Activated CD8-positive, alpha-beta memory T cell treated with anti-CD3 and anti-CD28 coated beads for 36 hours (primary cell): ENCODE data around the gene PIGK. TPM values are rescaled to one million over a fixed set of nuclear protein-coding genes. Genes with fewer than 3 reads are reported as not detected.
"Not testable (repeated sequence)": the region's sequence is repeated elsewhere in the genome, so short reads cannot be mapped to it uniquely, and the experiment has no call there.

Source experiments
- CTCF ChIA-PET: fragments of 350-600 bp; sonication (Branson Sonifier 250); formaldehyde crosslinking; loops from one replicate; lab custom pipeline; 2021; ENCODE audit warnings: antibody characterized with exemption; lab: Charles Lee
- POLR2A ChIA-PET: fragments of 350-600 bp; sonication (Branson Sonifier 250); formaldehyde crosslinking; loops from one replicate; lab custom pipeline; 2021; ENCODE audit warnings: antibody characterized with exemption; lab: Charles Lee
- total RNA-seq, 2 experiments: library from RNA; stranded (reverse); gene quantifications; one replicate each; pipeline ENCODE4 v1.2.3, GENCODE V29; 2021

Gene PIGK
- total RNA-seq: 10 to 100 TPM; 22.8 to 23.2 TPM

GRCh38 chr1:77219166-77219887 lies at the start of gene PIGK:
TSS of gene PIGK (minus strand) at chr1:77219430. CDS start at chr1:77219402, 28 bp downstream.
- ChIA-PET CTCF (interaction anchor here (0.7 kb wide), 1 partner anchor 464 kb away, joined by 3 read pairs; no protein-coding TSS in a partner anchor), POLR2A (no interaction called here)

GRCh38 chr1:77267035-77267434 lies 47.8 kb upstream of the PIGK start:
- POLR2A ChIA-PET: no interaction called here
- CTCF ChIA-PET: no interaction called here

DNA sequence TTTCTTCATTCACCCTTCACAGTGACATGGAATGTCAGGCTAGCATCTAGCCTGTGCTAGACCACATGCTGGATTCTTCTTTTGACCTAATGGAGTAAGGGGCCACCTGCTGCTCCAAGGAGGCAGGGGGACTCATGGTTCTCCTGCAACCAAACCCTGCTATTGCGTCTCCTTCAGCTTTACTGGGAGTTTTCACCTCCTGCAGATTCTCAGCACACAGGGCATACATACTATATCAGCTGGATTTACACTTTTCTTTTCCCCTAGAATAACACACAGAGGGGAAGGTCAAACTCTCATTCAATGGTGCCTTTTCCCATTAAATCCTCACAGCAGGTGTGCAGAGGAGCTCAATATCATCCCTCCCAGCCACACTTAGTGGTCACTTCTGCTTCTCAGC lies 46.0 kb upstream of the PIGK start:
- ChIA-PET CTCF (no interaction called here), POLR2A (no interaction called here)

- ChIA-PET CTCF (no interaction called here), POLR2A (no interaction called here)
Observed at GRCh38 chr1:77263708-77264107, 44.5 kb upstream of the PIGK start.

DNA sequence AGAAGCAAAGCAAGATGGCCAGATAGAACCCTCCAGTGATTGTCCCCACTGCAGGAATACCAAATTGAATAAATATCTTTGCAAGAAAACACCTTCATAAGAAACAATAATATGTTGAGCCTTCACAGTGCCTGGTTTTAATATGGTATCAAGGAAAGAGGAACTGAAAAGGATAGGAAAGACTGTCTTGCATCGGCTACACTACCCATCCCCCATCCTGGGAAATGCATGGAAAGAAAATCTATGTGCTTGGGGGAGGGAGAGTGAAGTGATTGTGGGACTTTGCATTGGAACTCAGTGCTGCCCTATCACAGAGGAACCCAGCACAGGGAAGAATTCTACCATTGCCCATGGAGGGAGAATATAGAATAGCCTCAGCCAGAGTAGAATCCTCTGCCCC lies 34.0 kb upstream of the PIGK start:
- CTCF ChIA-PET: no interaction called here
- POLR2A ChIA-PET: no interaction called here

DNA sequence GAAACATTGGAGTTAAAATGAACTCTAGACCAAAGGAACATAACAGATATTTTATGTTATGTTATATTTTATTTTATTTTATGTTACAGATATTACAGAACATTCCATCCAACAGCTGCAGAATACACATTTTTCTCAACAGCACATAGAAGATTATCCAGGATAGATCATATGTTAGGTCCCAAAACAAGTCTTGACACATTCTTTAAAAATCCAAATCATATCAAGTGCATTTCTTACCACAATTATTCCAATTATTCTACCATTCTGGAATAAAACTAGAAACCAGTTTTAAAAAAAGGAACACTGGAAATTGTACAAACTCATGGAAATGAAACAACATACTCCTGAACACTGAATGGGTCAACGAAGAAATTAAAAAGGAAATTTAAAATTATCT lies 30.9 kb upstream of the PIGK start:
- ChIA-PET CTCF (no interaction called here), POLR2A (no interaction called here)

DNA sequence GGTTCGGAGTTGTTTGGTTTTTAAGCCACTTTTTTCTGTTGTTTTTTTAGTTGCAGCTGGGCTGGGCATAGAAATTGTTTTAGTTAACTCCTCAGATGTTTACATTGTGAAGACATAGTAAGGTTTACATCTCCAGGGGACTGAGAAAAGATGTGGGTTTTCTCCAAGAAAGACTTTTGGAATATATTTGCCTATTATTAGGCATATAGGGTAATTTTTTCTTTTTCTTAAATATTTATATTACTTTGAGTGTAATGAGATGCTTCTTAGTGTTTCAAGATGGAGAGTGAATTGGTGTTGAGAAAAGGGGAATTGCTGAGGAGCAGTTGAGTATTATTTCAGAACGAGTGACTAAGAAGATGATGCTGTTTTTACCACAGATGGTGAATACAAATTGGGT lies 26.6 kb upstream of the PIGK start:
- POLR2A ChIA-PET: no interaction called here
- CTCF ChIA-PET: no interaction called here

DNA sequence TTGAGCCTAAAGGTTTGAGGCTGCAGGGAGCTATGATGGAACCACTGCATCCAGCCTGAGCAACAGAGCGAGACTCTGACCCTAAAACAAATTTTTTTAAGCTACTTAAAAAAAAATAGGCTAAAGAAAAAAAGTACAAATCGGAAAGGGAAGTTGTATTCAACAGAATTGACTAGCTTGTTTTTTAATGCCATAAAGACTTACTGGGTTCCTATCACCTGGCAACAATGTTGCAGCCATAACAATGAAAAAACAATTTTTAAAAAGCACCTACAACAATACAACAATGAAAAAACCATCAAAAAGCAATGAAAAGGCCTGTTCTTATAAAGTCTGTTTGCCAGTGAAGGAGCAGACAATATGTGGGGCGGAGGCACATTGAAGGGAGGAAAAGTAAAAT lies 20.1 kb upstream of the PIGK start:
- ChIA-PET CTCF (interaction anchor here (0.5 kb wide), 1 partner anchor 34 kb away, joined by 3 read pairs; no protein-coding TSS in a partner anchor), POLR2A (no interaction called here)

GRCh38 chr1:77238462-77238861 lies 19.2 kb upstream of the PIGK start:
- ChIA-PET POLR2A (no interaction called here), CTCF (no interaction called here)

DNA sequence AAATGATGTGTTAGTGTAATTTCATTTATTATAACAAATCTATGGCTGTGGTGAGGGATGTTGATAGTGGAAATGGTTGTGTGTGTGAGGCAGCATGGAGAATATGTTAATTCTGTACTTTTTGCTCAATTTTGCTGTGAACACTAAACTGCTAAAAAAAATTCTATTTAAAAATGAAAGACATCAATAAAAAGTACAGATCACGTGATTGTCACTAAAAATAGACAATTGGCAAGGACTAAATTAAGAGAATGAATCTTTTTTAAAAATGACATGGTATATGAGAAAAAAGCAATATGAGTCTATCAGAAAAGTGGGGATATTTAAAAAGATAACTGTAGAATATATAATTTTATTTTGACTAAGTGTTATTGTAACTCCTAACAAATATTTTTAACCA lies 15.7 kb upstream of the PIGK start:
- ChIA-PET POLR2A (no interaction called here), CTCF (no interaction called here)

GRCh38 chr1:77234096-77234495 lies 14.9 kb upstream of the PIGK start:
- ChIA-PET CTCF (no interaction called here), POLR2A (no interaction called here)

- ChIA-PET POLR2A (no interaction called here), CTCF (no interaction called here)
Observed at GRCh38 chr1:77232829-77233228, 13.6 kb upstream of the PIGK start.

- ChIA-PET POLR2A (no interaction called here), CTCF (no interaction called here)
Observed at GRCh38 chr1:77230051-77230450, 10.8 kb upstream of the PIGK start.

- POLR2A ChIA-PET: no interaction called here
- CTCF ChIA-PET: no interaction called here
Observed at GRCh38 chr1:77228836-77229235, 9.6 kb upstream of the PIGK start.

GRCh38 chr1:77227381-77227780 lies 8.2 kb upstream of the PIGK start:
- CTCF ChIA-PET: no interaction called here
- POLR2A ChIA-PET: no interaction called here

DNA sequence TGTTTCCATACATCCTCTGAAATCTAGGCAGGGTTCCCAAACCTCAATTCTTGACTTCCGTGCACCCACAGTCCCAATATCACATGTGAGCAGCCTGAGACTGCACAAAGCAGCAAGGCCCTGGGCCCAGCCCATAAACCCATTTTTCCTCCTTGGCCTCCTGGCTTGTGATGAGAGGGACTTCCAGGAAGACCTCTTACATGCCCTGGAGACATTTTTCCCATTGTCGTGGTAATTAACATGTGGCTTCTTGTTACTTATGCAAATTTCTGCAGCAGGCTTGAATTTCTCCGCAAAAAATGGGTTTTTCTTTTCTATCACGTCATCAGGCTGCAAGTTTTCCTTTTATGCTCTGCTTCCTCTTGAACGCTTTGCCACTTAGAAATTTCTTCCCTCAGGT lies 3.3 kb upstream of the PIGK start:
- ChIA-PET CTCF (no interaction called here), POLR2A (no interaction called here)

GRCh38 chr1:77220687-77221463 lies 1.6 kb upstream of the PIGK start:
- POLR2A ChIA-PET: no interaction called here
- CTCF ChIA-PET: no interaction called here

- POLR2A ChIA-PET: no interaction called here
Observed at GRCh38 chr1:77218477-77219165, 609 bp downstream of the PIGK start.

DNA sequence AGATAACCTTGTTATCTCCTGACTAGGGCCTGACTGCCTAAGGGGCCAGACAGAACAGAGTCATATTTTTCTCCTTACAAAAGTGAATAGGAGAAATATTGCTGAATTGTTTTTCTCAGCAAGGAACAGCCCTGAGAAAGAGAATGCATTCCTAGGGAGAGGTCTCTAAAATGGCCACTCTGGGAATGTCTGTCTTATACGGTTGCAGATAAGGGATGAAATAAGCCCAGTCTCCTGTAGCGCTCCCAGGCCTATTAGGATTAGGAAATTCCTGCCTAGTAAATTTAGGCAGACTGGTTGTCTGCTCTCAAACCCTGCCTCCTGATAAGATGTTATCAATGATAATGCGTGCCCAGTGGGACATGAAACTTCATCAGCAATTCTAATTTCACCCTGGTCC lies 15.2 kb downstream of the PIGK start:
- POLR2A ChIA-PET, CTCF ChIA-PET: not testable (repeated sequence)

More at GRCh38 chr1:77218477-77219165, 609 bp downstream of the PIGK start:
- CTCF ChIA-PET: interaction anchor here (0.7 kb wide), 1 partner anchor 465 kb away, joined by 3 read pairs; no protein-coding TSS in a partner anchor

DNA sequence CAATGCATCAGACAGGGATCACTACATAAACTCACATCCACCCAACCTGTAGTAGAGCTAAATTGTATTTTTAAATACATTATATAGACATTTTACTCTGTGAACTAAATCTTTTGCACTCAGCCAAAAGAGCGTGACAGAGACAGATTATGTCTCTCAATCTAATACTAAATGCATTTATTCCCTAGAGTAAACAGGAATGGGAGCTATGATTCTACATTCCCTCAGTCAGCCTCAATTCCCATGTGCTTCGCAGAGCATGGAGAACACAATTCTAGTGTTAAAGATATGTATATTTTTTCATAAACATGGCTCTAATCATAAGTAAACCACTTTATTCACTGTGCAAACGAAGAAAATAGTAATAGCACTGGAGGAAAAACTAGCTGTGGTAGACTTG lies 16.5 kb downstream of the PIGK start:
- CTCF ChIA-PET: no interaction called here
- POLR2A ChIA-PET: no interaction called here
